A172 (cell line): ENCODE measurements around the gene STARD9. TPM values are rescaled to one million over a fixed set of nuclear protein-coding genes. Genes with fewer than 3 reads are reported as not detected.
"Not testable (repeated sequence)": the region's sequence is repeated elsewhere in the genome, so short reads cannot be mapped to it uniquely, and the experiment has no call there.

Experiments
- DNase-seq: peaks from one replicate; pipeline ENCODE4 v3.0.0-alpha.2; 2015; ENCODE audit warnings: low spot score
- total RNA-seq: library from RNA; depleted of rRNA; stranded (reverse); fragments of >200 nt; shearing (Covaris generic); gene quantifications from 2 replicates; pipeline ENCODE4 v1.2.3, GENCODE V29; 2014

STARD9 gene
- total RNA-seq, 1 experiment from 2014 or later, result 1.4 TPM

DNA sequence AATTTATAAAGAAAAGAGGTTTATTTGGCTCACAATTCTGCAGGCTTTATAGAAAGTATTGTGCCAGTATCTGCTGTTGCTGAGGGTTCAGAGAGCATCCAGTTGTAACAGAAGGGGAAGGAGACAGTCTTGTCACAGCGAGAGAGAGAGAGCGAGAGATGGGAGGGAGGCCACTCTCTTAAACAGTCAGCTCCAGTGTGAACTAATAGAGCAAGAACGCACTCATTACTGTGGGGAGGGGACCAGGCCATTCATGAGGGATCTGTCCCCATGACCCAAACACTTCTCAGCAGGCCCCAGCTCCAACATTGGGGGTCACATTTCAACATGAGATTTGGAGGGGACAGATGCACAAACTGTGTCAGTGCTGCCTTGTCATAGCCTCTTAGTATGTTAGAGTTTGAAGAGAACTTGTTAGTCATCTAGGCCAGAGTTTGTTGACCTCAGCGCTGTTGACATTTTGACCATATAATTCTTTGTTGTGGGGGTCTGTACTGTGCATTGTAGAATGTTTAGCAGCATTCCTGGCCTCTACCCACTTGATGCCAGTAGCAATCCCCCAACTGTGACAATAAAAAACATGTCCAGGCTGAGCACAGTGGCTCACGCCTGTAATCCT lies 15.3 kb downstream of the STARD9 start:
- no peak for DNase-seq

DNA sequence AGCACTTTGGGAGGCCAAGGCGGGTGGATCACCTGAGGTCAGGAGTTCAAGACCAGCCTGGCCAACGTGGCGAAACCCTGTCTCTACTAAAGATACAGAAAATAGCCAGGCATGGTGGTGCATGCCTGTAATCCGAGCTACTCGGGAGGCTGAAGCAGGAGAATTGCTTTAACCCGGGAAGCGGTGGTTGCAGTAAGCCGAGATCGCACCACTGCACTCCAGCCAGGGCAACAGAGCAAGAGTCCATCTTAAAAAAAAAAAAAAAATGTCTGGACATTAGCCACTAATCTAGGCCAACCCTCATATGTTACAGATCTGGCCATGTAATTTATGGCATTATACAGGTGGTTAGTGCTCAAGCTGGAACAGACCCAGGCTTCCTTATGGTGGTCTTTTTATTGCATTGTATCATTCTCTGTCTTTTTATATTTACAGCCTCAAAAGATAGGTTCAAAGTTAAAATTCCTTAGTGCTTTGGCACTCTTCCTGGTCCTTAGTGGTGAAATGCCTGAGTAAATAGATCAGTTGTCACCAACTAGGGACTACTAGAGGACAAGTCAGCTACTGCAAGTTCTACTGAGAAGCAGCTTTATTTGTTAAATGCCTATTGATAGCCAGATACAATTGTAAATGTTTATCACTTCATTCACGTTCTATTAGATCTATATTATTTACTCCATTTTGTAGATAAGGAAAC lies 16.0 kb downstream of the STARD9 start:
- DNase-seq, result peak; percentile 51

DNA sequence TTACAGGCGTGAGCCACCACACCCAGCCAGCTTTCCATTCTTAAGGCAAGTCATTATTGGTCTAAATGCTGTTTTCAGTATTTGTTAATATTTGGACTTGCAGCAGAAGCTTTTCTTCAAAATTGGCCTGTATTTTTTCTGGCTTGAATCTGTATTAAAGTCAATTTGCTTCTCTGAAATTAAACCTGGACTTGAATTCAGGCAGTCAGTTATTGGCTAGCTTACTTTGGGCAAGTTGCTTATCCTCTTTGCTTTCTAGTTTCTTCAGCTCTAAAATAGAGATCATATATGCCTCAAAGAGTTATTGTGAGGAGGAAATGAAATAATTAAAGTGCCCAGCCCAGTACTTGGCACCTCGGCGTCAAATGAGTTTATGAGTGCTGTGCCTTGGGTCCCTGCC lies 17.3 kb downstream of the STARD9 start:
- no peak for DNase-seq

- no peak for DNase-seq
Observed at GRCh38 chr15:42593143-42593542, 17.7 kb downstream of the STARD9 start.

DNA sequence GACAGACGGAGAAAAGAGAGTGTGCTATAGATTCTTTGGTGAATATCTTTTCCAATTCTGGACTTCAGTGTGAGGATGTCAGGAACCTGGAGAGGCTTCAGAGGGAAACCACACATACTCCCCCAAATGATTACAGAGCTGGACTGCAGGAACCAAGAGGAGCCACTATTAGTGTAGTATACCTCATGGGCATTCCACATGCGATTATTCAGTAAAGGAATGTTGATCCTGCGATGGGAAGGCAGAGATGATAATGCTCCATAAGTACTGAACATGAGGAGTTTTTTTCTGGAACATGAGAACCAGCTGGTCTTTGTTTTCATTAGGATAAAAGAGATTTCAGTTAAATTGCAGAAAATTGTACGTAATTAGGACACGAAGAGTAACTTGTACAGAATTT lies 18.7 kb downstream of the STARD9 start:
- DNase-seq, result no peak

DNA sequence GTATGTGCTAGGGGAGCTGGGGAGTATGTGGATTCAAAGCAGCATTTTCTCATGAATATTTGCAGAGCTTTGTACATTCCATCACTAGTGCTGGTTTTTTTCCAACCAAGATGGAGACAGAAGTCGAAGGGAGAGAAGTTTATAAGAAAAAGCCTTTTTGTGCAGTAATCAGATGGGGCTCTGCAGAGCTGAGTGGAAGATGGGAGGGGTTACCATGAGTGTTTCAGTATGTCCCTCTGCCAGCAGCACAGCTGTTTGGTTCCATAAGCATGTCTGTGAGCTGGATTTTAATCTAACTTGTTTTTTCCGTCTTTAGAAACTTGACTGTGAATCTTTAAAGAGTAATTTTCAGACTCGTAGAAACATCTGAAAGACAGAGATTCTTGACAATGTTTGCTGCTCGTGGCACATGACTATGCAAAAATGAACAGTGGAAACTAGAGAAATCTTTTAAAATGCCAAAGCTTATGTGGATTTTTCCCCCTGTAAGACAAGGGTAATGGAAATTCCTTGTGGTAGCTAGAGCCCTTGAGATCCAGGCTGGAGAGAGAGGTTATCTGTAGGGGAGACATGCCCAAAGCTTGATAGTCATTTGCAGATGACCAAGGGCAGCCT lies 20.3 kb downstream of the STARD9 start:
- DNase-seq, result no peak

DNA sequence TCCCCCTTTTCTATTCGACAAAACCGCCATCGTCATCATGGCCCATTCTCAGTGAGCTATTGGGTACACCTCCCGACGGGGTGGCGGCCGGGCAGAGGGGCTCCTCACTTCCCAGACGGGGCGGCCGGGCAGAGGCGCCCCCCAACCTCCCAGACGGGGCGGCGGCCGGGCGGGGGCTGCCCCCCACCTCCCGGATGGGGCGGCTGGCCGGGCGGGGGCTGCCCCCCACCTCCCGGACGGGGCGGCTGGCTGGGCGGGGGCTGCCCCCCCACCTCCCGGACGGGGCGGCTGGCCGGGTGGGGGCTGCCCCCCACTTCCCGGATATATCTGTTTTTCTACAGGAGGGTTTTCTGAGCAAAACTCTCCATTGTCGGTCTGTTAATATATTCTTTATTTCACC lies 25.9 kb downstream of the STARD9 start:
- not testable (repeated sequence) for DNase-seq

GRCh38 chr15:42602501-42602900 lies 27.1 kb downstream of the STARD9 start:
- DNase-seq, result no peak

DNA sequence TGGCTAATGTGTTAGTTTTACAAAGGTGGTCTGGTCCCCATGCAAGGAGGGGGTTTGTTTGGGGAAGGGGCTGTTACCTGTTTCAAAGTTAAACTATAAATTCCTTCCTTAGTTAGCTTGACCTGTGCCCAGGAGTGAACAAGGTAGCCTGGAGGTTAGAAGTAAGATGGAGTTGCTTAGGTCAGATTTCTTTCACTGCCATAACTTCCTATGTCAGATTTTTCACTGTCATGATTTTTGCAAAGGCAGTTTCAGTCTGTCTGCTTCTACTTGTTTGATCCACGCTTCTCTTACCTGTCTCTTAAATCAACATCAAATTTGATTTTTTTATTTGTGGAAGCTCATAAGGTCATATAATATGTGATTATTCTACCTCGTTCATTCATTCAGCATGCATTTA lies 28.6 kb downstream of the STARD9 start:
- DNase-seq, result no peak

DNA sequence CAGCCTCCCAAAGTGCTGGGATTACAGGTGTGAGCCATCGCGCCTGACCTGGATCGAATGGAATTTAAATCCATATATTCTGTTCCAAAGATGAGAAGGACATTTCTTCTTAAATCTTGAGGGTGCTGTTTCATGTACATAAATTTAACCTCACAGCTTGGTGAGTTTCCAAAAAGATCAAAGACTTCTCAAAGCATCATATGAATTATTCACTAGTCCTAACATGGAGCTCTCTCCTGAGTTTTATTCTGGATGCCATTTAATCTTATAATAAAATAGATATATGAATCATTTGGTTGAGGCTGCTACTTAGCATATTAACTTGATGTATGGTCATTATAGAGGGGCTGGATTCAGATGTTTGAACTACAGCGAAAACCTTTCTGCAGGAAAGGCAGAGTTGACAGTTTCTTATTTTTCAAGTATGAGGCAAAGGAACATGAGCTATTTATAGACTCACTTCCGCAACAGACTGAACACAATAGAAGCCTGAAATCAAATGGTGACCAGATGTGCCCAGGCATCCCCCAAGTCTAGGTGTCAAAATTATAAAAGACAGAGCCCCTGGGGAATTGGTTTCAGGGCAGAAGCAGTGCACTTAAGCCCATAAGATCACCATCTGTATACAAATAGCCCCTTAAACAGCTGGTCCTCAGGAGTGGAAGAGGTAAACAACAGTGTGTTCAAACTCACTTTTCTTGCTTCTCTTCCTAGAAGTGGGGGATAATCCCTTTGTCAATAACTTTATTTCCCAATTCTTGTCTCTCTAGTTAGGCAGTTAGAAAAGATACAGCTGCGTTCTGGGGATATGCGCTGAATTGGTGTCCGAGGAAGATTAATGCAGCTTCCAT lies 29.7 kb downstream of the STARD9 start:
- DNase-seq, result no peak

DNA sequence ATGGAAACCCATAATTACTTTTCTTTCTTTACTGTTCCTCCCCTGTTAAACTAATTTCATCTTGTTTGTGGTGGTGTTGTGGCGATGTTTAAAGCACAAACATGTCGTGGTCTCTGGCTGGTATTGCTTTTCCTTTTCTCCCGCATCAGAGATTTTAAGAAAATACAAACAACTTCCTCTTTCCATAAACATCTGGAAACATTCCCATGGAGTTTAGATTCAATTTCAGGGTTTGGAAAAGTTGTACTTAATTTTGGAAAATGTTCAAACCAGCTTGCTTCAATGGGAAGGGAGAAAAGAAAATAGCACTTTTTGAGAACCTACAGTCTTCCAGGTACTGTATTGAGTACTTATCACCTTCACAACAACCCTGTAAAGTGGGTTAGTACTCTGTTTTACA lies 30.4 kb downstream of the STARD9 start:
- no peak for DNase-seq

- DNase-seq, result peak; percentile 64
Observed at GRCh38 chr15:42608110-42608531, 32.7 kb downstream of the STARD9 start.

- no peak for DNase-seq
Observed at GRCh38 chr15:42608752-42609488, 33.5 kb downstream of the STARD9 start.

- no peak for DNase-seq
Observed at GRCh38 chr15:42611532-42611931, 36.1 kb downstream of the STARD9 start.

GRCh38 chr15:42612367-42612912 lies 37.0 kb downstream of the STARD9 start:
- DNase-seq, result no peak

DNA sequence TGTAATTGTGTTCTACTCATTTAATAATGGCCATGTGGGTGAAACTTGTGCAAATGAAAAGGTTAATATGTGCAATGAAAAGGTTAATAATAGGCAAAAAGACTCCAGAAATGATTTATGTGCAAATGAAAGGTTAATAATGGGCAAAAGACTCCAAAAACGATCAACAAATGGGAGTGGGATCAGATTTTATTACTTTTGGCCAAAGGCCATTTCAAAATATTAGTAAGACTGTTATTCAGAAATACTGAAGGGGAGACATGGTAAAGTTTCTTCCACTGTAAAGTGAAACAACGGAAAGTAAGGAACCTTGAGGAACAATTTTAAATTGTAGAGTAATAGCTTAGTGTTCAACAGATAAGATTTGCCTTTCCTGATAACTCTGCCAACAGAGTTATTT lies 40.7 kb downstream of the STARD9 start:
- no peak for DNase-seq

GRCh38 chr15:42619656-42620371 lies 44.4 kb downstream of the STARD9 start:
- DNase-seq, result no peak

DNA sequence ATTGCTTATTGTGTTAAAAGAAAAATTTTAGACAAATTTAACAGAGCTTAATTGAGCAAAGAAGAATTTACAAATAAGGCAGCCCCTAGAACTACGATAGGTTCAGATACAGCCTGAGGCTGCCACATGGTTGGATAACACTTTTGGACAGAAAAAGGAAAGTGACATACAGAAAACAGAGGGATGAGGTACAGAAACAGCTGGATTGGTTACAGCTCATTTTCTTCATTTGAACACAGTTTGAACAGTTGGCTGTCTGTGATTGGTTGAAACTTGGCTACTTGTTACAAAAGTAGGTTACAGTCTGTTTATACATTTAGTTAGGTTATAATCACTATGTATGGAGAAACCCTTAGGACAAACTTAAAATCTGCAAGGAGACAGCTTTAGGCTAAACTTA lies 46.0 kb downstream of the STARD9 start:
- no peak for DNase-seq

DNA sequence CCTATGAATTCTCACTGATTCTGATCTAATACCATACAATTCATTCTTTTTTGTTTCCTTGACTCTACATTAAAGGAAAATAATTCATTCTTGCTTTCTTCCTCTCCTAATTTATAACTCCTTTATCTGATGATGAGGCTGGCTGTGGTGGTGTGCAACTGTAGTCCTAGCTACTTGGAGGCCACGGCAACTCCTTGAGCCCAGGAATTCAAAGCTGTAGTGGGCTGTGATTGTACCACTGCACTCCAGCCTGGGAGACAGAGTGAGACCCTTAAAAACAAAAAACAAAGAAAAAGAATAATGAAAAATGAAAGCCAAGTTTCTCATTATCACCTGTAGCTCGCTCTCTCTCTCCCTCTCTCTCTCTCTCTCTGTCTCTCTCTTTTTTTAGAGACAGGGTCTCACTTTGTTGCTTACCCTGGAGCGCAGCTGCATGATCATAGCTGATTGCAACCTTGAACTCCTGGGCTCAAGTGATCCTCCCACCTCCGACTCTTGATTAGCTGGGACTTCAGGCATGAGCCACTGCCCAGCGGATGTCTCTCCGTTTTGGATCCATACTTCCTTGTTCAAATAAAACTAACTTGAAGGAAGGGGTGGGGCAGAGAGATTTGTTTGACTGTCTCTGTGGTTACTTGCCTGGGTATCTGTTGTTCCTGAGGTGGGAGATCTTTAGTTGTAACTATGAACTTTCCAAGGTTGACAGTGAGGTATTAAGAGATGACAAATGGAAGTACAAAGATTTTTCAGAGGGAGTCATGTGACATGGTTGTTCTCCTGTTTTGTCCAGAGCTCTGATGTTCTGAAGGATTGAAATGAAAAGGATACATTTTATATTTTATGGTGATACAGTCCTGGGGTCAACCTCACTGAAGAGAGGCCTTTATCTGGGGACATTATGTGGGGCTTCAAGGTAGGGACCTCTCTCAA lies 46.9 kb downstream of the STARD9 start:
- DNase-seq, result no peak

DNA sequence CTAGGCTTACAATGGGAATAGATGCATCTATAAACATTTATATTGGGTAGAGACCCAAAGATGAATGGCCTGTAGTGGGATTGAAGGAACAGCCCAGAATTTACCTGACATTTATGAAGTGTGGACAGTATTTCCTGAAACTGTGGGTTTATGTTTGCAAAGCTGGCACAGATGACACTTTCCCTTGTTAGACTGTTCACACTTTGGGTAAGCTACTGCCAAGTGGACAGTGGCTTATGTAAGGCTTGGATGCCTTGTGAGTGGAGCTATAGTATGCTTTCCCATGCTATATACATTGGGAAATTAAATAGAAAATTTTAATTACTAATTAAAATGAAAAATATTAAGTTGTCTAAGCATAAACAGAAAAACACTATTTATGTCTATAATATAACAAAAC lies 48.5 kb downstream of the STARD9 start:
- DNase-seq, result no peak
